Fibroblast of lung (primary cell): ENCODE measurements around the gene GAK. TPM values are rescaled to one million over a fixed set of nuclear protein-coding genes. Genes with fewer than 3 reads are reported as not detected.

Source experiments
- DNase-seq, 2 donors: peaks; one replicate each; pipeline versions ENCODE4 v3.0.0 to v3.0.0-alpha.2; 2010; ENCODE audit warnings: low read depth in 2 of 2
- H2AFZ ChIP-seq: 2 replicates; pipeline ENCODE4 v1.5.1; 2012; ENCODE audit warnings: low read length, control low read depth, inconsistent platforms
- H3K27ac ChIP-seq: 2 replicates; pipeline ENCODE4 v1.5.1; 2011; ENCODE audit warnings: low read length, control low read depth; ENCODE audit not compliant: insufficient read depth
- H3K27me3 ChIP-seq: 2 replicates; pipeline ENCODE4 v1.5.1; 2011; ENCODE audit warnings: mild to moderate bottlenecking, low read length; ENCODE audit not compliant: control insufficient read depth, insufficient read depth
- H3K36me3 ChIP-seq: 2 replicates; pipeline ENCODE4 v1.5.1; 2011; ENCODE audit warnings: low read length; ENCODE audit not compliant: control insufficient read depth, insufficient read depth
- H3K4me1 ChIP-seq: 2 replicates; pipeline ENCODE4 v1.5.1; 2011; ENCODE audit warnings: low read length; ENCODE audit not compliant: control insufficient read depth, insufficient read depth; ENCODE audit errors: extremely low read depth
- H3K4me2 ChIP-seq: 2 replicates; pipeline ENCODE4 v1.5.1; 2011; ENCODE audit warnings: low read length, control low read depth; ENCODE audit not compliant: insufficient read depth; ENCODE audit errors: extremely low read depth
- H3K4me3 ChIP-seq, 4 experiments: fragments of 200-600 bp in 1 of 4; sonication (generic) in 1 of 4; replicated peaks in 1 of 4; 2 replicates each; pipeline ENCODE4 v1.5.1; 2011 to 2016; ENCODE audit warnings: low read length in 4 of 4, low read depth in 3 of 4, mild to moderate bottlenecking in 3 of 4, control low read depth in 2 of 4, inconsistent platforms in 1 of 4, mixed read lengths in 1 of 4; ENCODE audit not compliant: insufficient read depth in 1 of 4; ENCODE audit errors: control extremely low read depth in 1 of 4
- H3K79me2 ChIP-seq: 2 replicates; pipeline ENCODE4 v1.5.1; 2012; ENCODE audit warnings: mild to moderate bottlenecking, low read length, inconsistent platforms; ENCODE audit not compliant: control insufficient read depth, insufficient read depth
- H3K9ac ChIP-seq: 2 replicates; pipeline ENCODE4 v1.5.1; 2011; ENCODE audit warnings: mild to moderate bottlenecking, low read length, control low read depth; ENCODE audit not compliant: insufficient read depth
- H3K9me3 ChIP-seq: 2 replicates; pipeline ENCODE4 v1.5.1; 2012; ENCODE audit warnings: low read depth, low read length; ENCODE audit not compliant: control insufficient read depth, insufficient read depth
- H4K20me1 ChIP-seq: 2 replicates; pipeline ENCODE4 v1.5.1; 2011; ENCODE audit warnings: low read length; ENCODE audit not compliant: control insufficient read depth, insufficient read depth; ENCODE audit errors: extremely low read depth
- EZH2 ChIP-seq: IDR thresholded peaks from 2 replicates; pipeline ENCODE4 v1.5.1; 2012; ENCODE audit warnings: low read length, control low read depth, mild to moderate bottlenecking; ENCODE audit errors: missing control alignments
- polyA plus RNA-seq, 2 donors: library from polyadenylated mRNA; depleted of rRNA in 1 of 2; stranded (reverse) in 1 of 2; unstranded in 1 of 2; fragments of >200 nt; gene quantifications; 2 replicates each; pipeline ENCODE4 v1.2.1, GENCODE V29; 2011 to 2012; ENCODE audit warnings: missing spikeins in 1 of 2
- total RNA-seq: library from RNA; depleted of rRNA; stranded (reverse); fragments of >200 nt; gene quantifications from 2 replicates; pipeline ENCODE4 v1.2.1, GENCODE V29; 2014
- TF ChIP-seq, protein P1 (sequence below), 2 donors: IDR thresholded peaks in 1 of 2; conservative IDR thresholded peaks in 1 of 2; 1 replicate in 1 of 2; 2 replicates in 1 of 2; pipeline ENCODE4 v1.5.1; 2011 to 2012; ENCODE audit warnings: low read length in 2 of 2, control low read depth in 1 of 2, inconsistent platforms in 1 of 2, low read depth in 1 of 2, mild to moderate bottlenecking in 1 of 2

The GAK gene
- total and polyA plus RNA-seq, 2 donors (not counting 1 experiment from before 2014, with no cell fraction given), result 10.1 to 48.2 TPM

DNA sequence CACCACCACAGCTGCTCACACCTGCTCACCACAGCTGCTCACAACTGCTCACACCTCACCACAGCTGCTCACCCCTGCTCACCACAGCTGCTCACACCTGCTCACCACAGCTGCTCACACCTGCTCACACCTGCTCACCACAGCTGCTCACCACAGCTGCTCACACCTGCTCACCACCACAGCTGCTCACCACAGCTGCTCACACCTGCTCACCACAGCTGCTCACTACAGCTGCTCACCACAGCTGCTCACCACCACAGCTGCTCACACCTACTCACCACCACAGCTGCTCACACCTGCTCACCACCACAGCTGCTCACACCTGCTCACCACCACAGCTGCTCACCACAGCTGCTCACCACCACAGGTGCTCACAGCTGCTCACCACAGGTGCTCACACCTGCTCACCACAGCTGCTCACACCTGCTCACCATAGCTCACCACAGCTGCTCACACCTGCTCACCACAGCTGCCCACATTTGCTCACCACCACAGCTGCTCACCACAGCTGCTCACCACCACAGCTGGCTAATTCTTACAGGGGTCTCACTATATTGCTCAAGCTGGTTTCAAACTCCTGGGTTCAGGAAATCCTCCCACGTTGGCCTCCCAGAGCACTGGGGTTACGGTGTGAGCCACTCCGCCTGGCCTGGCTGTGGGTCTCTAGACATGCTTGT, 75.8 kb downstream of the GAK start:
- H4K20me1 ChIP-seq, result no peaks in the 10 kb centered on the region
- no peak overlapping the region for H2AFZ ChIP-seq
- H3K79me2 ChIP-seq, result no peaks in the 10 kb centered on the region
- H3K4me2 ChIP-seq, result no peak overlapping the region
- no peaks in the 10 kb centered on the region for H3K27me3 ChIP-seq
- H3K36me3 ChIP-seq, result peaks cover 23% of the 10 kb centered on the region
- H3K27ac ChIP-seq, result no peak overlapping the region
- no peak overlapping the region for H3K9ac ChIP-seq
- no peak for TF ChIP-seq EZH2
- TF ChIP-seq, protein P1, sequence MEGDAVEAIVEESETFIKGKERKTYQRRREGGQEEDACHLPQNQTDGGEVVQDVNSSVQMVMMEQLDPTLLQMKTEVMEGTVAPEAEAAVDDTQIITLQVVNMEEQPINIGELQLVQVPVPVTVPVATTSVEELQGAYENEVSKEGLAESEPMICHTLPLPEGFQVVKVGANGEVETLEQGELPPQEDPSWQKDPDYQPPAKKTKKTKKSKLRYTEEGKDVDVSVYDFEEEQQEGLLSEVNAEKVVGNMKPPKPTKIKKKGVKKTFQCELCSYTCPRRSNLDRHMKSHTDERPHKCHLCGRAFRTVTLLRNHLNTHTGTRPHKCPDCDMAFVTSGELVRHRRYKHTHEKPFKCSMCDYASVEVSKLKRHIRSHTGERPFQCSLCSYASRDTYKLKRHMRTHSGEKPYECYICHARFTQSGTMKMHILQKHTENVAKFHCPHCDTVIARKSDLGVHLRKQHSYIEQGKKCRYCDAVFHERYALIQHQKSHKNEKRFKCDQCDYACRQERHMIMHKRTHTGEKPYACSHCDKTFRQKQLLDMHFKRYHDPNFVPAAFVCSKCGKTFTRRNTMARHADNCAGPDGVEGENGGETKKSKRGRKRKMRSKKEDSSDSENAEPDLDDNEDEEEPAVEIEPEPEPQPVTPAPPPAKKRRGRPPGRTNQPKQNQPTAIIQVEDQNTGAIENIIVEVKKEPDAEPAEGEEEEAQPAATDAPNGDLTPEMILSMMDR (conservative IDR thresholded peaks at IDR 0.05 in 1 of 2, IDR thresholded peaks at IDR 0.05 in 1 of 2; ENCODE audit: low read depth in 1 of 2, low read length in 2 of 2), result no peak
- no peak overlapping the region for H3K4me3 ChIP-seq
- H3K9me3 ChIP-seq, result no peaks in the 10 kb centered on the region
- H3K4me1 ChIP-seq, result no peaks in the 10 kb centered on the region
- DNase-seq, result no peak

DNA sequence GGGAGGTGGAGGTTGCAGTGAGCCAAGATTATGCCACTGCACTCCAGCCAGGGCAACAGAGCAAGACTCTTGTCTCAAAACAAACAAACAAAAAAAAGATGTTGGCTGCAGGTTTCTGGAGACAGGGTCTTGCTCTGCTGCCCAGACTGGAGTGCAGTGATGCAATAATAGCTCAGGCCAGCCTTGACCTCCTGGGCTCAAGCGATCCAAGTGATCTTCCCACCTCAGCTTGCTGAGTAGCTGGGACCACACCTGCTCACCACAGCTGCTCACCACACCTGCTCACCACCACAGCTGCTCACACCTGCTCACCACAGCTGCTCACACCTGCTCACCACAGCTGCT, 76.3 kb downstream of the GAK start:
- Histone ChIP-seq H3K27me3 (no peaks in the 10 kb centered on the region), H3K9ac (no peak overlapping the region), H3K4me1 (no peaks in the 10 kb centered on the region), H3K27ac (no peak overlapping the region), H4K20me1 (no peaks in the 10 kb centered on the region), H2AFZ (no peak overlapping the region), H3K79me2 (no peaks in the 10 kb centered on the region), H3K4me2 (no peak overlapping the region), H3K9me3 (no peaks in the 10 kb centered on the region), H3K4me3 (no peak overlapping the region), H3K36me3 (peaks cover 23% of the 10 kb centered on the region)
- no peak for DNase-seq
- TF ChIP-seq EZH2, result no peak
- TF ChIP-seq, protein P1 (conservative IDR thresholded peaks at IDR 0.05 in 1 of 2, IDR thresholded peaks at IDR 0.05 in 1 of 2; ENCODE audit: low read depth in 1 of 2, low read length in 2 of 2), result no peak

DNA sequence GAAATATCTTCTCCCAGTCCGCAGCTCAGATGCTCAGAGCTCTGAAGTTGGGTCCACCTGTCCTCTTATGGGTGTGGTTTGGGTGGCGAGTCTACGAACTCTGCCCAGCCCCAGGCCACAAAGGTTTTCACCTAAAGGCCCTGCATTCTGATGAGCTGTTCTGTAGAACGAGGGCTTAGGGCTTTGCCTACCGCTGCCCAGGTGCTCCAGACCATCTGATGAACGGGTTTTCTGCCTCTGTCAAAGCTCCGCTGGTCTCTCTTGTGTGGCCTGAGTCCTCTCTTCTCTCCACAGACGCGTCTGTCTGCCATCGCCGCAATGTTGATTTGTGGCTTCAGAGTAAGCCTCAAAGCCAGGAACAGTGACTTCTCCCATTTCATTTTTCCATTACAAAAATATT, 77.8 kb downstream of the GAK start:
- Histone ChIP-seq H3K79me2 (no peaks in the 10 kb centered on the region), H2AFZ (no peak overlapping the region), H3K27ac (no peak overlapping the region), H4K20me1 (no peaks in the 10 kb centered on the region), H3K9ac (no peak overlapping the region), H3K9me3 (no peaks in the 10 kb centered on the region), H3K4me3 (no peak overlapping the region), H3K27me3 (no peaks in the 10 kb centered on the region), H3K4me2 (no peak overlapping the region), H3K4me1 (no peaks in the 10 kb centered on the region), H3K36me3 (peaks cover 23% of the 10 kb centered on the region)
- TF ChIP-seq EZH2, result no peak
- TF ChIP-seq, protein P1 (conservative IDR thresholded peaks at IDR 0.05 in 1 of 2, IDR thresholded peaks at IDR 0.05 in 1 of 2; ENCODE audit: low read depth in 1 of 2, low read length in 2 of 2), result no peak
- DNase-seq, result no peak
